PC-9 (cell line): ENCODE measurements around the gene SMIM24. TPM values are rescaled to one million over a fixed set of nuclear protein-coding genes. Genes with fewer than 3 reads are reported as not detected.

Experiments
- BruUV-seq: library from RNA; stranded (reverse); fragments of 400-500 nt; replicated peaks from 2 replicates; lab custom pipeline; 2021; lab: Mats Ljungman, UMichigan
- CTCF ChIA-PET: fragments of 300-600 bp; sonication (Branson Sonifier 250); formaldehyde crosslinking; loops from one replicate; lab custom pipeline; 2022; ENCODE audit warnings: antibody characterized with exemption; lab: Charles Lee
- POLR2A ChIA-PET: fragments of 300-600 bp; sonication (Branson Sonifier 250); formaldehyde crosslinking; loops from one replicate; lab custom pipeline; 2022; ENCODE audit warnings: antibody characterized with exemption; ENCODE audit not compliant: unreplicated experiment; lab: Charles Lee
- DNase-seq, 2 experiments: peaks; one replicate each; pipeline versions ENCODE4 v3.0.0 to v3.0.0-alpha.2; 2015 to 2022; ENCODE audit warnings: mixed read lengths in 1 of 2
- H2AFZ ChIP-seq: fragments of 200-600 bp; sonication (generic); 2 replicates; pipeline ENCODE4 v1.8.1; 2017; ENCODE audit warnings: antibody characterized with exemption
- H3F3A ChIP-seq: fragments of 200-600 bp; sonication (generic); 2 replicates; pipeline ENCODE4 v1.8.1; 2017; ENCODE audit warnings: antibody characterized with exemption, mild to moderate bottlenecking, low read depth; ENCODE audit not compliant: insufficient read depth
- H3K27ac ChIP-seq: fragments of 200-600 bp; sonication (generic); 2 replicates; pipeline ENCODE4 v1.6.1; 2016; ENCODE audit warnings: mixed run types
- H3K27me3 ChIP-seq: fragments of 200-600 bp; sonication (generic); 2 replicates; pipeline ENCODE4 v1.6.1; 2016; ENCODE audit warnings: low read depth, mixed run types; ENCODE audit not compliant: insufficient read depth
- H3K36me3 ChIP-seq: fragments of 200-600 bp; sonication (generic); 2 replicates; pipeline ENCODE4 v1.6.1; 2016; ENCODE audit warnings: low read depth, mixed run types
- H3K4me1 ChIP-seq: fragments of 200-600 bp; sonication (generic); replicated peaks from 2 replicates; pipeline ENCODE4 v1.6.1; 2016; ENCODE audit warnings: mixed run types; ENCODE audit not compliant: insufficient read depth
- H3K4me2 ChIP-seq: fragments of 200-600 bp; sonication (generic); 2 replicates; pipeline ENCODE4 v1.6.1; 2017; ENCODE audit warnings: mixed run types
- H3K4me3 ChIP-seq: fragments of 200-600 bp; sonication (generic); 2 replicates; pipeline ENCODE4 v1.6.1; 2016; ENCODE audit warnings: mixed run types
- H3K79me2 ChIP-seq: fragments of 200-600 bp; sonication (generic); 2 replicates; pipeline ENCODE4 v1.6.1; 2017; ENCODE audit warnings: low read depth, mixed run types
- H3K9me2 ChIP-seq: fragments of 200-600 bp; sonication (generic); 2 replicates; pipeline ENCODE4 v1.8.1; 2017; ENCODE audit warnings: mild to moderate bottlenecking; ENCODE audit not compliant: insufficient read depth
- H3K9me3 ChIP-seq: fragments of 200-600 bp; sonication (generic); 2 replicates; pipeline ENCODE4 v1.8.1; 2016; ENCODE audit warnings: low read depth; ENCODE audit not compliant: insufficient read depth
- H4K20me1 ChIP-seq: fragments of 200-600 bp; sonication (generic); 2 replicates; pipeline ENCODE4 v1.8.1; 2017; ENCODE audit not compliant: insufficient read depth
- CTCF ChIP-seq: fragments of 200-600 bp; sonication (generic); conservative IDR thresholded peaks from 2 replicates; pipeline ENCODE4 v1.6.1; 2017; ENCODE audit warnings: mixed run types, antibody characterized with exemption, mild to moderate bottlenecking, moderate library complexity
- EZH2 ChIP-seq: fragments of 200-600 bp; sonication (generic); IDR thresholded peaks from 2 replicates; pipeline ENCODE4 v1.8.0; 2017; ENCODE audit warnings: antibody characterized with exemption, low read depth
- intact Hi-C: fragments of 100-400 bp; cut with micrococcal nuclease; formaldehyde crosslinking; loops from one replicate; pipeline ENCODE4 v1.10.0; 2022; ENCODE audit not compliant: unreplicated experiment
- total RNA-seq: library from RNA; stranded (reverse); gene quantifications from 2 replicates; pipeline ENCODE4 v1.2.3, GENCODE V29; 2021

Gene SMIM24
- total RNA-seq, 1 experiment from 2014 or later, result not detected

- Histone ChIP-seq H3K9me2 (no peaks in the 10 kb centered on the region), H3K36me3 (no peaks in the 10 kb centered on the region), H3K27ac (no peak overlapping the region), H3K79me2 (no peaks in the 10 kb centered on the region), H4K20me1 (no peaks in the 10 kb centered on the region; the same call in 1 of the 2 replicates), H3K4me1 (no peaks in the 10 kb centered on the region), H3K9me3 (no peaks in the 10 kb centered on the region), H3K4me3 (no peak overlapping the region), H2AFZ (no peak overlapping the region), H3K27me3 (no peaks in the 10 kb centered on the region), H3F3A (peaks cover 6% of the 10 kb centered on the region; the same call in 1 of the 2 replicates), H3K4me2 (no peak overlapping the region)
- no TSS peak for BruUV-seq
- TF ChIP-seq EZH2 (no peak), CTCF (no peak)
- DNase-seq, result no peak
- POLR2A ChIA-PET, result interaction anchor here (0.6 kb wide), 1 partner anchor 35 kb away, joined by 28 read pairs; no protein-coding TSS in a partner anchor
- CTCF ChIA-PET, result no interaction called here
- intact Hi-C loops, result no loop called here
These were observed 53.9 kb downstream of the SMIM24 start for GRCh38 chr19:3426433-3426832.

Other genes starting within 250 kb of the SMIM24 start
- 71.1 and 75.6 TPM in 2 replicates for gene NFIC, start 113.9 kb downstream of the SMIM24 start, total RNA-seq
- not detected in 2 replicates for gene SMIM44, start 2.9 kb upstream of the SMIM24 start, total RNA-seq
- gene DOHH, start 20.1 kb upstream of the SMIM24 start, total RNA-seq, result 7.7 and 11.7 TPM in 2 replicates
- 57.0 and 60.4 TPM in 2 replicates for gene FZR1, start 25.8 kb upstream of the SMIM24 start, total RNA-seq
- 4.7 and 4.9 TPM in 2 replicates for gene TEKTIP1, start 58.6 kb upstream of the SMIM24 start, total RNA-seq
- 62.0 and 70.0 TPM in 2 replicates for gene MFSD12, start 77.1 kb upstream of the SMIM24 start, total RNA-seq
- gene HMG20B, start 92.4 kb upstream of the SMIM24 start, total RNA-seq, result 115 and 136 TPM in 2 replicates
- 0.13 TPM in 1 of 2 replicates, not detected in the other for gene GIPC3, start 105.0 kb upstream of the SMIM24 start, total RNA-seq
- gene TBXA2R, start 126.3 kb upstream of the SMIM24 start, total RNA-seq, result 0.38 TPM in 1 of 2 replicates, not detected in the other
- gene CACTIN, start 146.3 kb upstream of the SMIM24 start, total RNA-seq, result 17.2 and 18.6 TPM in 2 replicates
- gene PIP5K1C, start 219.9 kb upstream of the SMIM24 start, total RNA-seq, result 19.1 and 20.0 TPM in 2 replicates
- gene TJP3, start 227.9 kb upstream of the SMIM24 start, total RNA-seq, result 56.8 and 71.5 TPM in 2 replicates